Left colon (tissue), 2 donors: ENCODE results near the gene AK2. TPM values are rescaled to one million over a fixed set of nuclear protein-coding genes. Genes with fewer than 3 reads are reported as not detected.
"Not testable (repeated sequence)": the region's sequence is repeated elsewhere in the genome, so short reads cannot be mapped to it uniquely, and the experiment has no call there.

Experiments used
- ATAC-seq: fragments of 200-7000 bp; cut with Tn5 transposase; one replicate; pipeline ENCODE4 v1.9.1; 2020; ENCODE audit warnings: mild to moderate bottlenecking, moderate library complexity
- DNase-seq, 2 donors: peaks; one replicate each; pipeline ENCODE4 v3.0.0-alpha.2; 2020
- intact Hi-C, 2 donors: fragments of 100-400 bp; cut with DNase I in 1 of 2; cut with micrococcal nuclease in 1 of 2; formaldehyde crosslinking; loops; one replicate each; pipeline versions ENCODE4 v1.11.2 to v1.14.0; 2022; cut with DNase I, micrococcal nuclease
- long read RNA-seq: library from polyadenylated mRNA; unstranded; transcript quantifications from one replicate; pipeline ENCODE4 v2.0.0, GENCODE V29; 2021
- total RNA-seq, 2 donors: library from RNA; stranded (reverse); fragmentation: NEBNext Ultra II Directional; extraction: Animal tissue kit (Norgen Biotek cat#: 25700); gene quantifications; one replicate each; pipeline ENCODE4 v1.2.1, GENCODE V29; 2021
- donor health status: DM: no; HTN: no; CAD: no.
- donor health status: DM: yes; HTN: yes; CAD: no.

AK2 gene
- total RNA-seq, result 100 to 1,000 TPM; 173 to 222 TPM
- long read RNA-seq, transcript AK2-212 (7 exons, 886 nt), result minor isoform, 5 of 310 reads
- long read RNA-seq, transcript AK2-201 (6 exons, 1,021 nt), result minor isoform, 39 of 310 reads
- long read RNA-seq, transcript AK2-202 (7 exons, 3,586 nt), result major isoform, 232 of 310 reads
- long read RNA-seq, partial matches to known transcripts, result 4 of 310 reads
- long read RNA-seq, other reads (novel, unspliced or antisense), result 24 of 310 reads

DNA sequence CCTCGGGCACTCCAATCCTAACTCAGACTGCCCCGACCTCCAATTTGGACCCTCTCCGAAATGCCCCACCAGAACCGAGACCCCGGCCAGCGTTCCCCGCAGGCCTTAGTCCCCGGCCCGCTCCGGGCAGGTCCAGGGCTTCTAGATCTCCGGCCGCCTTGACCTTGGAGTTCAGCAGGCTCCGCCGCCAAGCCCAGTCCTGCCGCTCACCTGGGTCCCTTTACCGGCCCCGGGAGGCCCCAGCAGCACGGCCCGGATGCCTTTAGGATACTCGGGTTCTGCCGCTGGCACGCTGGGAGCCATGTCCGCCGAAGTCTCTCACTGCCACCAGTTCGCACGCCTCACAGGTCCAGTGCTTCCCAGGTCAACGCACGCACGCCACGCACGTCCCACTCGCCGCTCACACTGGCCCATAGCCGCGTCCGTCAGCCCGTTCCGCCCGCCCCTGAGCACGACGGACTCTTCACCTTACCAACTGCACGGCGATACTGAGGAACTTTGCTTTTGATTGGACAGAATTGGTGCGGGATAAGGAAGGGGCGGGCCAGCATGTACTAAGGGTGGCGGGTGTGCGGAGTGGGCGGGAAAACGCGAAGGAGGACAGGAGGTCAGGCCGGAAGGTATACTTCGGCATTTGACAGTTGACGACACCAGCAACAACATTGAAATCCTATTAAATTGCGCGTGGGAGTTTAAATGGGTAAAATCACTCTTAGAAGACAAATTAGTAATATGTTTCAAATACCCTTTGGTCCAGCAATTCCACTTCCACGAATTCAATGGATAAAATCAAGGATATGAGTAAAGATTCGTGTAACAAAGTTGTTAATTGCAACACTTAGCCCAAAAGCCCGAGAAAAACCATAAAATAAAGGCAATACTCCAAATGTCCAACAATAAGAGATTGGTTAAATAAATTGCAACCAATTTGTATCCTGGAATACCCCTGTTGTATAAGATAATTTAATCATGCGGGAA lies at the start of gene AK2:
Gene AK2, minus strand, starts transcription at position 358 of the 978 bp plus-strand sequence. Its CDS starts 55 bp downstream, at position 303.
- intact Hi-C loops, result no loop called here
- ATAC-seq (peak; percentile 98), DNase-seq (peak; percentile 96 to 98)

DNA sequence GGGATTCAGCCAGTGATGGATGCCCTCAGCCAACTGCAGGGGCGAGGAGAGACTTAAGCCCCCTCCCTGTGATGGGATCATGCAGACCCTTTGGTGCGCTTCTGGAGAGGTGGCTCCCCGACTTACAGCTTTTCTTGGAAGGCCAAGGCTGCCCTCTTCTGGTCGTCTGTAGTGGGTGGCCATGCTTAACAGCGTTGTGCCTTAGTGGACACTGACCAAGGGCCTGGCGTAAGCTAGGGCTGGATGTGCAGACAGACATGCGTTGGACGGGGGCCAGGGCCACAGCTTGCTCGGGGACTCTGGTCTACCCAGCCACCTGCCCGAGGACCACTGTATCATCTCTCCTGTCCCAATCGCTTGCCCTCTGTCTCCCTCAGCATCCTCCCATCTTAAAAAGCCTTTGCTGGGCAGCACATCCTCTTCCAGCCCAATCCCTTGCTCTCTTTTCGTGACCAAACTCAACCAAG lies 49.7 kb upstream of the AK2 start:
- intact Hi-C loops, result loop anchor here in 1 of 2 donors (10.0 kb wide), 1 partner anchor 152 kb away; no protein-coding TSS in a partner anchor

DNA sequence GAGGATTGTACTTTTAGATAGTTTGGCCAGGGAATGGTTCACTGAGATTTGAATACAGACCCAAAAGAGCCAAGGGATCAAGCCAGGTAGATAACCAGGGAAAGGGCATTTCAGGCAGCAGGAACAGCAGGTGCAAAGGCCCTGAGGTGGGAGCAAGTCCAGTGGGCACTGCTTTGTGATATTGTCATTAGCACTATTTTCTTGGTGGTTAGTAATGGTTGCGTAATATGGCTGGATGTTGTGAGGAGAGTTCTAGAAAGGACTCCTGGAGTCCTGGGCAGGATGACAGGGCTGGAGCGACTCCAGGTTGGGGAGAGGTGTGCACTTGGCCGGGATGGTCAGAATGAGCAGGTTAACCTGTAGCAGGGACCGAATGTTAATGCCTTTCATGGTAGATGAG lies 48.6 kb upstream of the AK2 start:
- ATAC-seq (no peak), DNase-seq (no peak)
- intact Hi-C loops, result loop anchor here in 1 of 2 donors (10.0 kb wide), 1 partner anchor 151 kb away; no protein-coding TSS in a partner anchor

More for the DNA sequence above, 49.7 kb upstream of the AK2 start:
- ATAC-seq, result peak; percentile 72
- DNase-seq, result peak; percentile 63 to 80

DNA sequence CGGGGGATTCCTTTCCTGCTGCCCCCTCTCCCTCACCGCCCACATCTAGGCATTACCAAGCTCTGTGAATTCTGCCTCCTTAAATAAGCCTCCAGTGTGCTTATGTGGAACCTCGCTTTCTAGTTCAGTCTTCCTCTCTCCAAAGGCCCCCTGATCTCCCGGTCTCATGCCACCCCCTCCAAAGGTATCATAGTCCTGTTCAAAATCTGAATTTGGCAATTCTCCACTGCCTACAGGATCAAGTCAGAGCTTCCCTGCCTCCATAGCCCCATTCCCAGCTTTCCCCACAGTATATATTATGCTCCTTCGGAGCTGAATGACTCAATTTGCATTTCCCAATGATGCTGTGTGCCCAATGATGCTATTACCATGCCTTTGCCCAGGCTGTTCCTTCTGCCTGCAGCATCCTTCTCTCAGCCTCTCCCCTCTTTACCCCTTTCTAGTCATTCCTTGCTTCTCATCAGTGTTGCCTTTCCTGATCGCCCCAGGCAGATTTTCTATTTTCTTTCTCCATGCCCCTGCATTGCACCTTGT lies 46.0 kb upstream of the AK2 start:
- intact Hi-C loops, result loop anchor here in 1 of 2 donors (10.0 kb wide), 1 partner anchor 148 kb away; no protein-coding TSS in a partner anchor
- DNase-seq (no peak), ATAC-seq (no peak)

DNA sequence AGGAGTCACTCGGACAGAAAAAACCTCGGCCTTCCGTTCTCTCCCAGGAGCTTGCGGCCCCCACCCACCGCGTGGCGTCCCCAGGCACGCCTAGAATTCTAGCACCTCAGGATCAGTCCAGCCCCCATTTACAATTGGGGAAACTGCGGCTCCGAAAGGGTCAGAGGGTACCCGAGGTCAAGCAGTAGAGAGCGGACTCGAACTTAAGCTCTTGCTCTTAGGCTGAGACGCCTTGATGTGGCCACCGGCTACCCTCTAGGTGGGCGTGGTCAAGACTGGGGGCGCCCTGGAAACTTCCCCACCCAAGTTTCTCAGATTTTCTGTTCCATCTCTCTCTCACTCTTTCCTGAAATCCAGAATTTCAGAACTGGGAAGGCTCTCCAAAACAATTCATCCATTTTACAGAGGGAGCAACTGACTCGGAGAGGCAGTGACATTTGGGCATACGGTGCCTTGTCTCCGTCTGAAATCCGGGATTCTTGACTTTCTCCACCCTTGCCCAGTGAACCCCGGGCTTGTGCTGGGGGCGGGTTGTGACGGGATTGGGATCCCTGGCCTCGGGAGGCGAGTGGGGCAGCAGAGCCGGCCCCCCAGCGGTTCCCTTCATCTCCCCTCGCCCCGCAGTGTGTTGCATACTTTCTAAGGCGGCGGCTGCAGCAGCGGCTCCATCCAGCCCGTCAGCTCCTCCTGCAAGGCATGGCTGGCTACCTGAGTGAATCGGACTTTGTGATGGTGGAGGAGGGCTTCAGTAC lies 45.0 kb upstream of the AK2 start:
- DNase-seq, result peak in 1 of 2 donors; percentile 30
- intact Hi-C loops, result loop anchor here in 1 of 2 donors (10.0 kb wide), 1 partner anchor 147 kb away; no protein-coding TSS in a partner anchor
- ATAC-seq, result peak; percentile 23

DNA sequence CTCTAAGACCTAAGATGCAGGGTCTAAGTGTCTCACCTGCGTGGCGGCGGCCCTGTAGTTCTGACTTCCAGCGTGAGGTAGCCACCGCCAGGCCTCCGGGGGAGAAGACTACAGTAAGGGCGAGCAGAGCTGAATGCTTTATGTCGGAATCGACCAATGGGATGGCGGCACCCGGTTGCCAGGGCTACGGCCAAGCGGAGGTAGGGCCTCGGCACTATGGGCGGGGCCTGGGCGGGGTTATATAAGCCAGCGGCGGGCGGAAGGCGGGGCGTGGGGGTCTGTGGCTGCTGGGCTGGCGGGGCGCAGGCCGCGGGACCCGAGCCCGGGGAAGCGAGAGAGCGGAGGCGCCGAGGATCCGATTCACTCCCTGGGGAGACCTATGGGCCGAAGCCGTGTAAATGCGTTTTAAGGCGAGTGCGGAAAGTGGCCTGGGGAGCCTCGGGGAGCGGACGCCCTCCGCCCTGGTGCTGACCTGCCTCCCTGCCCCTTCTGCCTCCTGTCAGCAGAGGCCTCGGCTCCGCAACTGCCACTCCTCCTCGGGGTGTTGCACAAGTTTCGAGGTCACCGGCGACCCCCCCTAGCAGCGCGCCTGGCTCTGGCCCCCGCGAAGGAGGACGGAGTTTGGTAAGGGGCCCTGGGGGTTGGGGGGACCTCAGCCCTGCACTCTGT lies 44.3 kb upstream of the AK2 start, which contains the start of gene AZIN2:
Gene AZIN2, plus strand, starts transcription at position 269 of the 669 bp plus-strand sequence. CDS start 1,097 bp downstream, outside the sequence.
- peak; percentile 99 for ATAC-seq
- intact Hi-C loops, result loop anchor here in 1 of 2 donors (10.0 kb wide), 1 partner anchor 146 kb away; no protein-coding TSS in a partner anchor

DNA sequence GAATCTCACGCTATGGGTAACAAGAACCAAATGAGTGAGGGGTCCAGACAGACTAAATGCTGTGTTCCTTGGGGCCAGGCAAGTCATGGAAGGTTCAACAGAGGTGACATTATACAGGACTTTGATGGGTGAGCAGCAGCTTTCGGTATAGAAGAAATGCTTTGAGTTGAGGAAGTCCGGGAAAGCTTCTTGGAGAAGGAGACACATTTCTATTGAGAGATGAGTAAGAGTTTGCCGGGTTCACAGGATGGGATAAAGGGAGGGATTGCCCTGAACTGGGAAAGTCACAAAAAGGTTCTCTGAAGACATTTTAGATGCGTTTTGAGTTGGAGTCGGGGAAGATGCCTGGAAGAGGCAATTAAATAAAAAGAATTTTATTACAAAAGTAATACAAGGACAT lies 43.7 kb upstream of the AK2 start:
- ATAC-seq (no peak), DNase-seq (no peak)
- intact Hi-C loops, result loop anchor here in 1 of 2 donors (10.0 kb wide), 1 partner anchor 146 kb away; no protein-coding TSS in a partner anchor

More for the DNA sequence above, 44.3 kb upstream of the AK2 start, which contains the start of gene AZIN2:
- DNase-seq, result peak; percentile 97 to 100

DNA sequence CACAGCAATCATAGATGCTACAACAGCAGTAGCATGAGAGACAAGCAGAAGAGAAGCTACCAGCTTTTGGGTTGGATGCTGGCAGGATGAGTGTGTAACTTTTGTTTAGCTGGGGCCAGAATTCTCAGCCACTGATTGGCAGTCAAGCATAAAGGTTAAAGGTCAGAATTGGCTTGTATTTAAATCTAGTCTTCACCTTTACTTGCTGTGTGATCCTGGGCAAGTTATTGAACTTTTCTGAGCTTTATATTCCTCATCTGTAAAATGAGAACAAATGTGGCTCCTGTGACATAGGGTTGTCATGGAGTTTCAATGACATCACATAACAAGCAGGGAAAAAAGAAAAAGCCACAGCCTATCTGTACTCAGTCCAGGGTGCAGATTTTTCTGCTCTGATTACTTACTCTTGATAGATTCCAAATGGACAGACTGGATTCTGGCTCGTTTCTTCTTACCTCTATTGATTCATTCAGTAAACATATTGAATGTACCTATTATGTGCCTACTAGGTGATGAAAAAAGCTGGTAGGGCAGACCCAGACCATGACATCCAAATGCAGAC lies 41.4 kb upstream of the AK2 start:
- DNase-seq, result no peak
- no peak for ATAC-seq
- intact Hi-C loops, result no loop called here

DNA sequence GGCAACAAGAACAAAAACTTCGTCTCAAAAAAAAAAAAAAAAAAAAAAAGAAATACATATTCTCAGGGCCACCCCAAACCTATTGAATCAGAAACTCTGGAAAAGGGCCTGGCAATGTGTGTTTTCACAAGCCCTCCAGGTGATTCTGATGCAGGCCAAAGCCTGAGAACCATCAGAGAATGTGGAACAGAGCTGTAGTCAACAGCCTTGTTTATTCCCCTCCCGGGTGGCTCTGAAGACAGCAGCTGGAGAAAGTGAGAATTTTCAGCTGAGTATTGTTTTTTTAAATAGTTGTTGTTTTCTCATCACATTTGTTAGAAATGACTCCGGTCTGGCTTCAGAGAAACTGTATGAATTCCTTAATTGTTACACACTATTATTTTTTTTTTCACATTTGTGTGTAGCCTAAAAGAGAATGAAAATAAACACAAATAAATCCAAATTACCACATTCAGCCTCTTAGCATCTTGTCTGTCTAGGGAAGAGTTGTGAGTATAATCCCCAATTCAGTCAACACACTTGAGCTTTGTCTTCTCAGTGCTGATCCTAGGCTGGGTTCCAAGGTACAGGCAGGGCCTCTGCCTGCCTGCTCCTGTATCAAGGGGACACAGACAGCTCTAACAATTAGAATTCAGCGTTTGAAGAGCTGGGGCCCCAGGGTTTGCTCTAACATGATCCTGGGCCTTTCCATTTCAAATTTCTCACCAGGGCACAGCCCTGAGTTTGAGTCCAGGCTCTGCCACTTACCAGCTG lies 37.7 kb upstream of the AK2 start:
- no peak for DNase-seq
- no peak for ATAC-seq
- intact Hi-C loops, result no loop called here

DNA sequence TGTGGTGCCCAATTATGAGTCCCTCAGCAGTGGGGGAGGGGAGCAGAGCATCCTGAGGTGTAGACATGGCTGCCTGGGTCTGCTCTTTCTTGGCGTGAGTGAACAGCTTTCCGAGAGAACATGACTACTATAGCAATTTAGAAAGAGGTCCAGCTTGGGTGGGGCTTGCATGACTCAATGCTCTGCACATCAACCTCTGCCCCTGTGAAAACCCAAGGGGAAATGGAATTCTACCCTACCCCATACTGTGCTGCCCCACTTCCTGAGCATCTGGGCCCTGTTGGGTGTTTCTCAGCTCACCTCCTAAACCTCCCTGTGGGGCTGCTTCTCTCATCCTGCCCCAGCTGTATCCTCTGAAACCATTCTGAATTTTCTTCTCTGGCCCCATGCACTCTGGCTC lies 36.0 kb upstream of the AK2 start:
- ATAC-seq, result no peak
- intact Hi-C loops, result no loop called here
- DNase-seq, result no peak

DNA sequence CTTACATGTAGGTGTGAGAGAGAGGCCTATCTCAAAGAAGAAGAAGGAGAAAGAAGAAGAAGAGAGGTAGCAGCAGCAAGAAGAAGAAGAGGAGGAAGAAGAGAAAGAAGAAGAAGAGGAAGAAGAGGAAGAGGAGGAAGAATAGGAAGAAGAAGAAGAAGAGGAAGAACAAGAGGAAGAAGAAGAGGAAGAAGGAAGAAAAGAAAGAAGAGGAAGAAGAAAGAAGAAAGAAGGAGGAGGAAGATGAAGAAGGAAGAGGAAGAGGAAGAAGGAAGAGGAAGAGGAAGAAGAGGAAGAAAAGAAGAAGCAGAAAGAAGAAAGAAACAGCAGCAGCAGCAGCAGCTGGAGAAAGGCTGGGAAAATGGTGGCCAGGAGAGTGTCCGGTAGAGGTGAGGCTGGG lies 33.9 kb upstream of the AK2 start:
- no peak for DNase-seq
- no peak for ATAC-seq
- intact Hi-C loops, result no loop called here

DNA sequence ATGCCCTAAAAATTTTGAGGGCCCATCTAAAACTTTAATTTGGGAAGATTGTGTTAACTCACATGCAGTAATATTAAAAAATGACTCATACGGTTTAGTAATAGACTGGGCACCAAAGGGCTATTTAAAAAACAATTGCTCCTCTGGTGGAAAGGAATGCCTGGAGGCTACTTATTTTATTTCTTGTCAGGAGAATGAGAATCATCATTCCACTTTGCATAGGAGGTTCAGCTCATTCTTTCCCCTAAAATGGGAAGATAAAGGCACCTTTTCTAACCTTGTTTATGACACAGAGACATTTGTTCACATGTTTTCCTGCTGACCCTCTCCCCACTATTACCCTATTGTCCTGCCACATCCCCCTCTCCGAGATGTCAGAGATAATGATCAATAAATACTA lies 31.4 kb upstream of the AK2 start:
- ATAC-seq, DNase-seq, intact Hi-C loops: not testable (repeated sequence)

DNA sequence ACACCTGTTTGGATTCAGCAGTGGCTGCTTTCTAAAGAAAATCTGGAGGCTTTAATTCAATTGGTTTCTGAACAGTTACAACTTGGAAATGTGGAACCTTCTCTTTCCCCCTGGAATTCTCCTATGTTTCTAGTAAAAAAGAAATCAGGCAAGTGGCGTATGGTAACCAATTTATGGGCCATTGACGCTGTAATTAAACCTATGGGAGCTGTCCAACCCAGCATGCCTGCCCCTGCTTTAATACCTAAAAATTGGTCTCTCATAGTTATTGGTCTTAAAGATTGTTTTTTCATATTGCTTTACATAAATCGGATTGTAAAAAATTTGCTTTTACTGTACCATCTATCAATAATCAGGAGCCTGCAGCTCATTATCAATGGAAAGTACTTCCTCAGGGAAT lies 29.8 kb upstream of the AK2 start:
- ATAC-seq, intact Hi-C loops, DNase-seq: not testable (repeated sequence)

DNA sequence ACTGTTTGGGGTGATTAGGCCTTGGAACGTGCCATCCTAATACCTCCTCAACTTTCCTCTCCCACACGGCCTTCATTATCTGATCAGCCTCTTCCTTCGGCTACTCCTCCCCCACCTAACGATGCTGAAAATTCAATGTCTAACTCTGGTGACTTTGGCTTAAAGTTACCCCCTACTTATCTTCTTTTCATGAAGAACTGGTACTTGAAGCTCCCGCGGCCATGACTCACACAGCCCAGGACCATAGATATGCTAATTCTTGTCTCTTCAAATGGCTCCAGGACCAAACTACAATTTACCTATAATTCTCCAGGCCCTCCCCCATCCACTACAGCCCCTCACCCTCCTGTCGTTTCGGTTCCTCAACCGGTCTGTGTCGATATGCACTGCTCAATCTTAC lies 28.6 kb upstream of the AK2 start:
- DNase-seq, result no peak
- no peak for ATAC-seq
- intact Hi-C loops, result no loop called here

DNA sequence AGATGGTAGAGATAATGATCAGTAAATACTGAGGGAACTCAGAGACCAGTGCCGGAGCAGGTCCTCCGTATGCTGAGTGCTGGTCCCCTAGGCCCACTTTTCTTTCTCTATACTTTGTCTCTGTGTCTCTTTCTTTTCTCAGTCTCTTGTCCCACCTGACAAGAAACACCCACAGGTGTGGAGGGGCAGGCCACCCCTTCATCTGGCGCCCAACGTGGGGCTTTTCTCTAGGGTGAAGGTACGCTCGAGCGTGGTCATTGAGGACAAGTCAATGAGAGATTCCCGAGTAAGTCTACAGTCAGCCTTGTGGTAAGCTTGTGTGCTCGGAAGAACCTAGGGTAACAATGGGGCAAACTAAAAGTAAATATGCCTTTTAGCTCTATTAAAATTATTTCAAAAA lies 27.6 kb upstream of the AK2 start:
- DNase-seq, result peak in 1 of 2 donors; percentile 40
- intact Hi-C loops, ATAC-seq: not testable (repeated sequence)

DNA sequence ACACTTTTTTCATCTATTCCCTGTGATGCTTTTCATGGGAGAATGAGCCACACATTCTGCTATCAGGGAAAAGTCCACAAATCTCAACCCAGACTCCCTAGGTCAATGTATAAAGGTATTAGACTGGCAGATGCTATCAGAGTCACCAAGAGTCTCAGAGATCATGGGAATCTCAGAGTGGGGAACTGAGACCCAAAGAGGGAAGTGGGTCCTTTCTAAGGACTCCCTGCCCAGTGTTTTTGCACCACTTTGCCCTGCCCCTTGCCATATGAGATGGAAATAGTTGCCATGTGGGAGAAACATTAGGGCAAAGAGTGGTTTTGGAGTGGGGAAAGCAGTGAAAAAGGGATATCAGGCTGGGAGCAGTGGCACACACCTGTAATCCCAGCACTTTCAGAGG lies 25.2 kb upstream of the AK2 start:
- intact Hi-C loops, result no loop called here
- no peak for ATAC-seq
- DNase-seq, result no peak
